ENCODE data around the gene DEK. TPM values are rescaled to one million over a fixed set of nuclear protein-coding genes. Genes with fewer than 3 reads are reported as not detected.

DEK gene
- total and polyA plus RNA-seq, 4 donors: 35.2 to 87.6 (median 56.6) TPM

GRCh38 chr6:18262702-18263417, 1.5 kb downstream of the DEK start:
- Histone ChIP-seq H3K9me3 (ENCODE audit: control insufficient read depth in 4 of 4, insufficient read depth in 3 of 4, low read length in 3 of 4) (peaks cover 0 to 4% (median 1%) of the 10 kb centered on the region in 4 donors), H3K27ac (ENCODE audit: low read depth in 1 of 2, low read length in 1 of 2) (peak overlapping the region in 1 of 2 donors; percentile 10), H3K27me3 (ENCODE audit: control insufficient read depth in 3 of 3, insufficient read depth in 3 of 3, low read length in 2 of 3) (no peaks in the 10 kb centered on the region), H3K36me3 (ENCODE audit: control insufficient read depth in 4 of 4, insufficient read depth in 4 of 4, low read length in 4 of 4) (peaks cover 2 to 8% (median 5%) of the 10 kb centered on the region in 4 donors), H3K9ac (ENCODE audit: insufficient read depth in 1 of 2, low read length in 2 of 2) (peak overlapping the region; percentile 70 to 90), H3K4me1 (ENCODE audit: control insufficient read depth in 5 of 5, insufficient read depth in 5 of 5, low read length in 5 of 5) (peaks cover 0 to 26% (median 8%) of the 10 kb centered on the region in 5 donors), H3K4me3 (peak overlapping the region; percentile 32)
- DNase-seq (peak in 2 of 3 donors; percentile 29 to 46), ATAC-seq (ENCODE audit: insufficient read depth, low FRiP score) (no peak)
- no peak for TF ChIP-seq CTCF (IDR thresholded peaks at IDR 0.05; ENCODE audit: control extremely low read depth, extremely low read depth)
- 6 to 8% methylated on average over 18 of the region's 18 CpGs for WGBS, 2 donors

DNA sequence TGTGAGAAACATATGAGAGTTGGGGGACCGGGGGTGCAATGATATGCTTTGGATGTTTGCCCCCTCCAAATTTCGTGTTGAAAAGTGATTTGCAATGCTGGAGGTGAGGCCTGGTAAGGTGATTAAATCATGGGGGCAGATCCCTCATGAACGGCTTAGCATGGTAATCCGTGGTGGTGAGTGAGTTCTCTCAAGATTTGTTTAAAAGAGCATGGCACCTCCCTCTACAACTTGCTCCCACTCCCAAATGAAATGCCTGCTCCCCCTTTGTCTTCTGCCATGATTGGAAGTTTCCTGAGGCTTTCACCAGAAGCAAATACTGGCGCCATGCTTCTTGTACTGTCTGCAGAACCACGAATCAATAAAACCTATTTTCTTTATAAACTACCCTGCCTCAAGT, 2.5 kb downstream of the DEK start:
- ATAC-seq (ENCODE audit: insufficient read depth, low FRiP score) (no peak), DNase-seq (no peak)
- H3K27me3 ChIP-seq (ENCODE audit: control insufficient read depth in 3 of 3, insufficient read depth in 3 of 3, low read length in 2 of 3): no peaks in the 10 kb centered on the region
- no peak overlapping the region for H3K9ac ChIP-seq (ENCODE audit: insufficient read depth in 1 of 2, low read length in 2 of 2)
- TF ChIP-seq CTCF (IDR thresholded peaks at IDR 0.05; ENCODE audit: control extremely low read depth, extremely low read depth): no peak
- peaks cover 0 to 4% (median 1%) of the 10 kb centered on the region in 4 donors for H3K9me3 ChIP-seq (ENCODE audit: control insufficient read depth in 4 of 4, insufficient read depth in 3 of 4, low read length in 3 of 4)
- peaks cover 0 to 26% (median 8%) of the 10 kb centered on the region in 5 donors for H3K4me1 ChIP-seq (ENCODE audit: control insufficient read depth in 5 of 5, insufficient read depth in 5 of 5, low read length in 5 of 5)
- H3K4me3 ChIP-seq: no peak overlapping the region
- 83% methylated on average over 6 of the region's 6 CpGs for WGBS, 2 donors
- H3K36me3 ChIP-seq (ENCODE audit: control insufficient read depth in 4 of 4, insufficient read depth in 4 of 4, low read length in 4 of 4): peaks cover 4 to 18% (median 11%) of the 10 kb centered on the region in 4 donors
- no peak overlapping the region for H3K27ac ChIP-seq (ENCODE audit: low read depth in 1 of 2, low read length in 1 of 2)

GRCh38 chr6:18260448-18261106, 3.8 kb downstream of the DEK start:
- no peak overlapping the region for H3K9ac ChIP-seq (ENCODE audit: insufficient read depth in 1 of 2, low read length in 2 of 2)
- no peak overlapping the region for H3K4me3 ChIP-seq
- peaks cover 4 to 27% (median 15%) of the 10 kb centered on the region in 4 donors for H3K36me3 ChIP-seq (ENCODE audit: control insufficient read depth in 4 of 4, insufficient read depth in 4 of 4, low read length in 4 of 4)
- no peaks in the 10 kb centered on the region for H3K27me3 ChIP-seq (ENCODE audit: control insufficient read depth in 3 of 3, insufficient read depth in 3 of 3, low read length in 2 of 3)
- peaks cover 0 to 2% (median 0%) of the 10 kb centered on the region in 4 donors for H3K9me3 ChIP-seq (ENCODE audit: control insufficient read depth in 4 of 4, insufficient read depth in 3 of 4, low read length in 3 of 4)
- H3K27ac ChIP-seq (ENCODE audit: low read depth in 1 of 2, low read length in 1 of 2): peak overlapping the region in 1 of 2 donors; percentile 71
- 43 to 53% methylated on average over 4 of the region's 4 CpGs for WGBS, 2 donors
- peaks cover 0 to 26% (median 8%) of the 10 kb centered on the region in 5 donors for H3K4me1 ChIP-seq (ENCODE audit: control insufficient read depth in 5 of 5, insufficient read depth in 5 of 5, low read length in 5 of 5)
- DNase-seq (peak in 1 of 3 donors; percentile 20), ATAC-seq (ENCODE audit: insufficient read depth, low FRiP score) (no peak)
- no peak for TF ChIP-seq CTCF (IDR thresholded peaks at IDR 0.05; ENCODE audit: control extremely low read depth, extremely low read depth)

All from lung (tissue), 12 donors.